ENCODE data around the gene ANKRD11. TPM values are rescaled to one million over a fixed set of nuclear protein-coding genes. Genes with fewer than 3 reads are reported as not detected.
A peak's percentile ranks its signal among the peaks of the same experiment; 100 is the strongest.
"Not testable (repeated sequence)": the region's sequence is repeated elsewhere in the genome, so short reads cannot be mapped to it uniquely, and the experiment has no call there.

The ANKRD11 gene
- total RNA-seq, 1 donor from 2014 or later = 209 TPM

- Mint-ChIP-seq H3K9me3 (ENCODE audit: unreplicated experiment) (no peaks in the 10 kb centered on the region), H3K36me3 (ENCODE audit: unreplicated experiment) (no peaks in the 10 kb centered on the region), H3K27ac (ENCODE audit: unreplicated experiment) (peak overlapping the region; percentile 41), H3K4me1 (ENCODE audit: unreplicated experiment) (peaks cover 86% of the 10 kb centered on the region), H3K4me3 (ENCODE audit: unreplicated experiment) (no peak overlapping the region), H3K27me3 (ENCODE audit: unreplicated experiment) (no peaks in the 10 kb centered on the region)
- no peak for TF ChIP-seq CTCF (IDR thresholded peaks at IDR 0.05)
- no peak for DNase-seq (ENCODE audit: extremely low spot score, unreplicated experiment)
These were observed 160.0 kb downstream of the ANKRD11 start for GRCh38 chr16:89330177-89330856.

- H3K27me3 Mint-ChIP-seq (ENCODE audit: unreplicated experiment); DNase-seq (ENCODE audit: extremely low spot score, unreplicated experiment); H3K9me3 Mint-ChIP-seq (ENCODE audit: unreplicated experiment); H3K4me3 Mint-ChIP-seq (ENCODE audit: unreplicated experiment); H3K36me3 Mint-ChIP-seq (ENCODE audit: unreplicated experiment): not testable (repeated sequence)
- Mint-ChIP-seq H3K27ac (ENCODE audit: unreplicated experiment) (peak overlapping the region; percentile 87), H3K4me1 (ENCODE audit: unreplicated experiment) (peaks cover 88% of the 10 kb centered on the region)
These were observed 160.6 kb downstream of the ANKRD11 start for GRCh38 chr16:89329830-89330176.

GRCh38 chr16:89328412-89329400 lies 161.7 kb downstream of the ANKRD11 start:
- DNase-seq (ENCODE audit: extremely low spot score, unreplicated experiment); H3K36me3 Mint-ChIP-seq (ENCODE audit: unreplicated experiment); H3K27me3 Mint-ChIP-seq (ENCODE audit: unreplicated experiment); H3K9me3 Mint-ChIP-seq (ENCODE audit: unreplicated experiment): not testable (repeated sequence)
- Mint-ChIP-seq H3K4me1 (ENCODE audit: unreplicated experiment) (peaks cover 88% of the 10 kb centered on the region), H3K27ac (ENCODE audit: unreplicated experiment) (peak overlapping the region; percentile 92), H3K4me3 (ENCODE audit: unreplicated experiment) (peak overlapping the region; percentile 18)

GRCh38 chr16:89326721-89327120 lies 163.6 kb downstream of the ANKRD11 start:
- DNase-seq (ENCODE audit: extremely low spot score, unreplicated experiment) = no peak
- Mint-ChIP-seq H3K9me3 (ENCODE audit: unreplicated experiment) (no peaks in the 10 kb centered on the region), H3K27ac (ENCODE audit: unreplicated experiment) (peak overlapping the region; percentile 92), H3K4me1 (ENCODE audit: unreplicated experiment) (peaks cover 87% of the 10 kb centered on the region), H3K36me3 (ENCODE audit: unreplicated experiment) (peaks cover 2% of the 10 kb centered on the region), H3K27me3 (ENCODE audit: unreplicated experiment) (no peaks in the 10 kb centered on the region), H3K4me3 (ENCODE audit: unreplicated experiment) (no peak overlapping the region)
- no peak for TF ChIP-seq CTCF (IDR thresholded peaks at IDR 0.05)

GRCh38 chr16:89325861-89326471 lies 164.4 kb downstream of the ANKRD11 start:
- Mint-ChIP-seq H3K27ac (ENCODE audit: unreplicated experiment) (peak overlapping the region; percentile 92), H3K9me3 (ENCODE audit: unreplicated experiment) (no peaks in the 10 kb centered on the region), H3K4me3 (ENCODE audit: unreplicated experiment) (peak overlapping the region; percentile 46), H3K36me3 (ENCODE audit: unreplicated experiment) (peaks cover 2% of the 10 kb centered on the region), H3K4me1 (ENCODE audit: unreplicated experiment) (peaks cover 86% of the 10 kb centered on the region), H3K27me3 (ENCODE audit: unreplicated experiment) (no peaks in the 10 kb centered on the region)
- DNase-seq (ENCODE audit: extremely low spot score, unreplicated experiment) = no peak
- TF ChIP-seq CTCF (IDR thresholded peaks at IDR 0.05) = no peak

Measured in osteocyte (in vitro differentiated cells).